SK-N-SH (cell line): ENCODE data around the gene CUX1. TPM values are rescaled to one million over a fixed set of nuclear protein-coding genes. Genes with fewer than 3 reads are reported as not detected.

Source experiments
- CTCF ChIA-PET: fragments of 300-600, 350-600 bp; formaldehyde crosslinking; extraction: SDS; loops from one replicate; lab custom pipeline; 2021; lab: Yijun Ruan, JAX
- POLR2A ChIA-PET: fragments of 350-600 bp; sonication (Branson Sonifier 250); formaldehyde crosslinking; extraction: SDS; loops from one replicate; lab custom pipeline; 2020; ENCODE audit warnings: antibody characterized with exemption, inconsistent platforms; lab: Yijun Ruan, JAX
- DNase-seq: peaks from one replicate; pipeline ENCODE4 v3.0.0; 2012
- H2AFZ ChIP-seq: fragments of 200-600 bp; sonication (generic); 2 replicates; pipeline ENCODE4 v1.8.1; 2016; ENCODE audit warnings: antibody characterized with exemption, mild to moderate bottlenecking, low read depth
- H3F3A ChIP-seq: fragments of 200-600 bp; sonication (generic); replicated peaks from 2 replicates; pipeline ENCODE3; 2016; ENCODE audit warnings: antibody characterized with exemption, mild to moderate bottlenecking; ENCODE audit not compliant: insufficient read depth
- H3K27ac ChIP-seq, 2 experiments: fragments of 200-500 bp in 1 of 2; fragments of 200-600 bp in 1 of 2; sonication (Bioruptor generic) in 1 of 2; sonication (generic), shearing (Covaris generic) in 1 of 2; 2 replicates each; pipeline versions ENCODE4 v1.5.1 to v1.6.1; 2014 to 2016; ENCODE audit warnings: low read depth in 2 of 2, inconsistent platforms in 1 of 2, low read length in 1 of 2, mild to moderate bottlenecking in 1 of 2, mixed read lengths in 1 of 2
- H3K27me3 ChIP-seq: fragments of 200-600 bp; sonication (generic), shearing (Covaris generic); 2 replicates; pipeline ENCODE4 v1.6.1; 2016; ENCODE audit warnings: mixed run types; ENCODE audit not compliant: insufficient read depth
- H3K36me3 ChIP-seq, 2 experiments: fragments of 200-500 bp in 1 of 2; fragments of 200-600 bp in 1 of 2; sonication (Bioruptor generic) in 1 of 2; sonication (generic) in 1 of 2; replicated peaks in 1 of 2; 2 replicates each; pipeline versions ENCODE3 to v1.5.1; 2014 to 2016; ENCODE audit warnings: low read length in 1 of 2, mild to moderate bottlenecking in 1 of 2; ENCODE audit not compliant: insufficient read depth in 2 of 2, control insufficient read depth in 1 of 2
- H3K4me1 ChIP-seq, 2 experiments: fragments of 200-500 bp in 1 of 2; fragments of 200-600 bp in 1 of 2; sonication (Bioruptor generic) in 1 of 2; sonication (generic), shearing (Covaris generic) in 1 of 2; 2 replicates each; pipeline versions ENCODE4 v1.5.1 to v1.6.1; 2014 to 2016; ENCODE audit warnings: low read depth in 1 of 2, low read length in 1 of 2, mixed run types in 1 of 2; ENCODE audit not compliant: insufficient read depth in 2 of 2, control insufficient read depth in 1 of 2
- H3K4me2 ChIP-seq: fragments of 200-600 bp; sonication (generic), shearing (Covaris generic); 2 replicates; pipeline ENCODE4 v1.6.1; 2017; ENCODE audit warnings: mixed run types
- H3K4me3 ChIP-seq, 2 experiments: fragments of 200-500 bp in 1 of 2; fragments of 200-600 bp in 1 of 2; sonication (Bioruptor generic) in 1 of 2; sonication (generic), shearing (Covaris generic) in 1 of 2; 2 replicates each; pipeline versions ENCODE4 v1.5.1 to v1.8.1; 2014 to 2016; ENCODE audit warnings: low read depth in 2 of 2, inconsistent platforms in 1 of 2, low read length in 1 of 2, mild to moderate bottlenecking in 1 of 2, mixed read lengths in 1 of 2, moderate library complexity in 1 of 2
- H3K79me2 ChIP-seq: fragments of 200-600 bp; sonication (generic); 2 replicates; pipeline ENCODE4 v1.8.1; 2017; ENCODE audit warnings: mild to moderate bottlenecking; ENCODE audit not compliant: insufficient read depth
- H3K9ac ChIP-seq: fragments of 200-600 bp; sonication (generic); 2 replicates; pipeline ENCODE4 v1.6.1; 2017; ENCODE audit warnings: mixed run types
- H3K9me2 ChIP-seq: fragments of 200-600 bp; sonication (generic); 2 replicates; pipeline ENCODE4 v1.6.1; 2017; ENCODE audit warnings: mixed run types
- H3K9me3 ChIP-seq: fragments of 200-600 bp; sonication (generic); 2 replicates; pipeline ENCODE4 v1.6.1; 2017; ENCODE audit warnings: mixed run types, mild to moderate bottlenecking, moderate library complexity
- H4K20me1 ChIP-seq: fragments of 200-600 bp; sonication (generic); 2 replicates; pipeline ENCODE4 v1.6.1; 2017; ENCODE audit warnings: mild to moderate bottlenecking, mixed run types; ENCODE audit not compliant: insufficient read depth
- CHD2 ChIP-seq: fragments of 150-350 bp; IDR thresholded peaks from 2 replicates; pipeline ENCODE4 v1.6.1; 2018; ENCODE audit warnings: low read length; ENCODE audit not compliant: partially characterized antibody
- ELF1 ChIP-seq: IDR thresholded peaks from 2 replicates; pipeline ENCODE4 v1.4.0; 2012
- EP300 ChIP-seq, 2 experiments: IDR thresholded peaks; 2 replicates each; pipeline versions ENCODE4 v1.4.0 to v1.6.1; 2012; ENCODE audit warnings: borderline replicate concordance in 1 of 2, low read depth in 1 of 2, low read length in 1 of 2
- FOSL2 ChIP-seq: IDR thresholded peaks from 2 replicates; pipeline ENCODE4 v1.4.0; 2012; ENCODE audit warnings: low read depth, mild to moderate bottlenecking, moderate library complexity, borderline replicate concordance
- FOXJ3 ChIP-seq: sonication (generic); formaldehyde crosslinking; IDR thresholded peaks from 2 replicates; pipeline ENCODE4 v1.5.1; 2020; ENCODE audit warnings: mild to moderate bottlenecking, missing genetic modification reagents
- FOXM1 ChIP-seq: IDR thresholded peaks from 2 replicates; pipeline ENCODE4 v1.4.0; 2012; ENCODE audit warnings: low read depth, mild to moderate bottlenecking
- GABPA ChIP-seq: IDR thresholded peaks from 2 replicates; pipeline ENCODE4 v1.4.0; 2012; ENCODE audit warnings: low read depth, mild to moderate bottlenecking
- GATA2 ChIP-seq: sonication (generic); formaldehyde crosslinking; IDR thresholded peaks from 2 replicates; pipeline ENCODE4 v1.5.0; 2020; ENCODE audit warnings: mild to moderate bottlenecking, missing genetic modification reagents
- IRF3 ChIP-seq: fragments of 150-350 bp; IDR thresholded peaks from 2 replicates; pipeline ENCODE4 v1.6.1; 2016; ENCODE audit warnings: mild to moderate bottlenecking, low read depth, low read length
- MEF2A ChIP-seq: IDR thresholded peaks from 2 replicates; pipeline ENCODE4 v1.4.0; 2012; ENCODE audit warnings: low read depth, borderline replicate concordance
- MXI1 ChIP-seq: IDR thresholded peaks from 2 replicates; pipeline ENCODE4 v1.6.1; 2012; ENCODE audit warnings: mild to moderate bottlenecking, low read depth, low read length, improper control_type of control experiment
- POLR2AphosphoS5 ChIP-seq: IDR thresholded peaks from 2 replicates; pipeline ENCODE4 v1.6.1; 2012; ENCODE audit warnings: low read depth, low read length
- RCOR1 ChIP-seq: fragments of 150-350 bp; IDR thresholded peaks from 2 replicates; pipeline ENCODE4 v1.6.1; 2017; ENCODE audit warnings: antibody characterized with exemption, low read length
- RFX5 ChIP-seq: IDR thresholded peaks from 2 replicates; pipeline ENCODE4 v1.6.1; 2012; ENCODE audit warnings: mild to moderate bottlenecking, improper control_type of control experiment, low read length
- WGBS: methylation state at CpG from one replicate; pipeline ENCODE4 v1.1.6; 2017; ENCODE audit warnings: low lambda C conversion rate; 5-methylcytosine and 5-hydroxymethylcytosine counted together
- polyA plus RNA-seq, 3 experiments: library from polyadenylated mRNA; depleted of rRNA; stranded (reverse); fragments of >200 nt; gene quantifications; 2 replicates each; pipeline ENCODE4 v1.2.3, GENCODE V29; 2012
- TF ChIP-seq, protein P1 (sequence below): IDR thresholded peaks from 2 replicates; pipeline ENCODE4 v1.6.1; 2012; ENCODE audit warnings: mild to moderate bottlenecking, low read depth, low read length, moderate library complexity
- TF ChIP-seq, protein P2 (sequence below): IDR thresholded peaks from 2 replicates; pipeline ENCODE4; 2012

CUX1 gene
- polyA plus RNA-seq, 1 of the 3 experiments (the other 2 are of a cell fraction): 68.6 TPM

GRCh38 chr7:102075553-102076135 lies 258.2 kb downstream of the CUX1 start:
- no peaks in the 10 kb centered on the region for H3K79me2 ChIP-seq
- peaks cover 4% of the 10 kb centered on the region; the same call in 1 of the 2 replicates for H3K9me3 ChIP-seq
- H4K20me1 ChIP-seq: no peaks in the 10 kb centered on the region
- H3K36me3 ChIP-seq: peaks cover 12 to 19% of the 10 kb centered on the region in 2 experiments
- H3K9me2 ChIP-seq: no peaks in the 10 kb centered on the region
- no peak overlapping the region for H3K27ac ChIP-seq
- H2AFZ ChIP-seq: no peak overlapping the region
- POLR2A ChIA-PET: no interaction called here
- H3K9ac ChIP-seq: no peak overlapping the region
- CTCF ChIA-PET: no interaction called here
- no peak overlapping the region for H3K4me2 ChIP-seq
- no peak overlapping the region for H3K4me3 ChIP-seq
- 96% methylated on average over 11 of the region's 11 CpGs for WGBS
- H3F3A ChIP-seq: peaks cover 5% of the 10 kb centered on the region
- H3K27me3 ChIP-seq: no peaks in the 10 kb centered on the region
- peaks cover 11 to 13% of the 10 kb centered on the region in 2 experiments; a peak in 2 of 4 replicates for H3K4me1 ChIP-seq
- TF ChIP-seq GATA2 (no peak), EP300 (IDR thresholded peaks at IDR 0.05; ENCODE audit: borderline replicate concordance in 1 of 2, low read depth in 1 of 2, low read length in 1 of 2) (no peak), FOXM1 (no peak), FOSL2 (no peak)
- TF ChIP-seq, protein P1, sequence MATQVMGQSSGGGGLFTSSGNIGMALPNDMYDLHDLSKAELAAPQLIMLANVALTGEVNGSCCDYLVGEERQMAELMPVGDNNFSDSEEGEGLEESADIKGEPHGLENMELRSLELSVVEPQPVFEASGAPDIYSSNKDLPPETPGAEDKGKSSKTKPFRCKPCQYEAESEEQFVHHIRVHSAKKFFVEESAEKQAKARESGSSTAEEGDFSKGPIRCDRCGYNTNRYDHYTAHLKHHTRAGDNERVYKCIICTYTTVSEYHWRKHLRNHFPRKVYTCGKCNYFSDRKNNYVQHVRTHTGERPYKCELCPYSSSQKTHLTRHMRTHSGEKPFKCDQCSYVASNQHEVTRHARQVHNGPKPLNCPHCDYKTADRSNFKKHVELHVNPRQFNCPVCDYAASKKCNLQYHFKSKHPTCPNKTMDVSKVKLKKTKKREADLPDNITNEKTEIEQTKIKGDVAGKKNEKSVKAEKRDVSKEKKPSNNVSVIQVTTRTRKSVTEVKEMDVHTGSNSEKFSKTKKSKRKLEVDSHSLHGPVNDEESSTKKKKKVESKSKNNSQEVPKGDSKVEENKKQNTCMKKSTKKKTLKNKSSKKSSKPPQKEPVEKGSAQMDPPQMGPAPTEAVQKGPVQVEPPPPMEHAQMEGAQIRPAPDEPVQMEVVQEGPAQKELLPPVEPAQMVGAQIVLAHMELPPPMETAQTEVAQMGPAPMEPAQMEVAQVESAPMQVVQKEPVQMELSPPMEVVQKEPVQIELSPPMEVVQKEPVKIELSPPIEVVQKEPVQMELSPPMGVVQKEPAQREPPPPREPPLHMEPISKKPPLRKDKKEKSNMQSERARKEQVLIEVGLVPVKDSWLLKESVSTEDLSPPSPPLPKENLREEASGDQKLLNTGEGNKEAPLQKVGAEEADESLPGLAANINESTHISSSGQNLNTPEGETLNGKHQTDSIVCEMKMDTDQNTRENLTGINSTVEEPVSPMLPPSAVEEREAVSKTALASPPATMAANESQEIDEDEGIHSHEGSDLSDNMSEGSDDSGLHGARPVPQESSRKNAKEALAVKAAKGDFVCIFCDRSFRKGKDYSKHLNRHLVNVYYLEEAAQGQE: no peak
- TF ChIP-seq, protein P2, sequence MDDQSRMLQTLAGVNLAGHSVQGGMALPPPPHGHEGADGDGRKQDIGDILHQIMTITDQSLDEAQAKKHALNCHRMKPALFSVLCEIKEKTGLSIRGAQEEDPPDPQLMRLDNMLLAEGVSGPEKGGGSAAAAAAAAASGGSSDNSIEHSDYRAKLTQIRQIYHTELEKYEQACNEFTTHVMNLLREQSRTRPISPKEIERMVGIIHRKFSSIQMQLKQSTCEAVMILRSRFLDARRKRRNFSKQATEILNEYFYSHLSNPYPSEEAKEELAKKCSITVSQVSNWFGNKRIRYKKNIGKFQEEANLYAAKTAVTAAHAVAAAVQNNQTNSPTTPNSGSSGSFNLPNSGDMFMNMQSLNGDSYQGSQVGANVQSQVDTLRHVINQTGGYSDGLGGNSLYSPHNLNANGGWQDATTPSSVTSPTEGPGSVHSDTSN: no peak
- no peak for DNase-seq

- H3K9me2 ChIP-seq: no peaks in the 10 kb centered on the region
- peaks cover 11 to 13% of the 10 kb centered on the region in 2 experiments; a peak in 2 of 4 replicates for H3K4me1 ChIP-seq
- H2AFZ ChIP-seq: no peak overlapping the region
- no peaks in the 10 kb centered on the region for H3K9me3 ChIP-seq
- H3K9ac ChIP-seq: no peak overlapping the region
- no peak overlapping the region for H3K4me2 ChIP-seq
- no peaks in the 10 kb centered on the region for H3K79me2 ChIP-seq
- 96% methylated on average over 5 of the region's 5 CpGs for WGBS
- CTCF ChIA-PET: interaction anchor here (1.0 kb wide), 1 partner anchor 12 kb away, joined by 4 read pairs; no protein-coding TSS in a partner anchor
- H3K27me3 ChIP-seq: no peaks in the 10 kb centered on the region
- no peaks in the 10 kb centered on the region for H4K20me1 ChIP-seq
- H3K27ac ChIP-seq: no peak overlapping the region
- POLR2A ChIA-PET: interaction anchor here (0.6 kb wide), 1 partner anchor 584 kb away, joined by 5 read pairs; no protein-coding TSS in a partner anchor
- DNase-seq: no peak
- H3K4me3 ChIP-seq: no peak overlapping the region
- peaks cover 1 to 9% of the 10 kb centered on the region in 2 experiments for H3K36me3 ChIP-seq
- H3F3A ChIP-seq: peaks cover 5% of the 10 kb centered on the region
- TF ChIP-seq MXI1 (no peak), IRF3 (no peak), GABPA (no peak), RCOR1 (no peak), RFX5 (no peak), POLR2AphosphoS5 (no peak), MEF2A (no peak), CHD2 (no peak), FOXJ3 (CRISPR knock-in tag) (no peak), GATA2 (no peak), ELF1 (no peak)
- TF ChIP-seq, protein P1: no peak
- TF ChIP-seq, protein P2: no peak
Measured at GRCh38 chr7:102077081-102077480, 259.7 kb downstream of the CUX1 start.
